ENCODE data around the gene FNDC5. TPM values are rescaled to one million over a fixed set of nuclear protein-coding genes. Genes with fewer than 3 reads are reported as not detected.

Gene FNDC5
- total and polyA plus RNA-seq, 9 of the 15 experiments (the other 6 are each of a cell fraction or from before 2014, with no cell fraction given), result 0.06 to 2.1 (median 0.22) TPM

- no peaks in the 10 kb centered on the region for H3K27me3 ChIP-seq (ENCODE audit: control insufficient read depth in 2 of 2, insufficient read depth in 2 of 2, low read length in 2 of 2)
- POLR2A ChIA-PET, result interaction anchor here (0.6 to 1.5 kb wide), 3 partner anchors 12 to 37 kb away, joined by 3 read pairs; no protein-coding TSS in a partner anchor
- H3K79me2 ChIP-seq (ENCODE audit: control insufficient read depth, insufficient read depth, low read length), result no peaks in the 10 kb centered on the region
- no TSS peak for BruUV-seq (replicated peaks)
- intact Hi-C loops (cut with micrococcal nuclease), result no loop called here
- TF ChIP-seq ZNF263 (CRISPR knock-in tag; IDR thresholded peaks at IDR 0.05; ENCODE audit: borderline replicate concordance) (peak; percentile 76), SNAPC5 (CRISPR knock-in tag; IDR thresholded peaks at IDR 0.05) (no peak), ZNF143 (CRISPR knock-in tag; IDR thresholded peaks at IDR 0.05) (no peak)
- peaks cover 0 to 3% of the 10 kb centered on the region in 2 experiments; a peak in 1 of 5 replicates for H3K4me1 ChIP-seq (replicated peaks in 1 of 2; ENCODE audit: control insufficient read depth in 2 of 2, insufficient read depth in 2 of 2, low read length in 2 of 2)
- DNase-seq (ENCODE audit: extremely low read depth in 1 of 4, low spot score in 3 of 4) (no peak), ATAC-seq (no peak), FAIRE-seq (no peak)
- no peak overlapping the region for H3K4me2 ChIP-seq (ENCODE audit: insufficient read depth, low read length)
- 83% methylated on average over 2 of the region's 2 CpGs for WGBS (ENCODE audit: insufficient coverage, low coverage, missing lambda C conversion rate)
- H2AFZ ChIP-seq (ENCODE audit: low read depth, low read length), result no peak overlapping the region
- no peaks in the 10 kb centered on the region for H3K9me1 ChIP-seq (ENCODE audit: control insufficient read depth, insufficient read depth, low read length)
- no peak overlapping the region for H3K4me3 ChIP-seq
- H3K9ac ChIP-seq (ENCODE audit: insufficient read depth in 1 of 2, low read depth in 2 of 2, low read length in 2 of 2), result no peak overlapping the region; a peak in 1 of 4 replicates
- no peak overlapping the region for H3K27ac ChIP-seq (ENCODE audit: extremely low read depth, low read depth, low read length)
- no peaks in the 10 kb centered on the region for H4K20me1 ChIP-seq (replicated peaks; ENCODE audit: control insufficient read depth, insufficient read depth, low read length)
- H3K9me3 ChIP-seq (replicated peaks; ENCODE audit: control insufficient read depth, insufficient read depth, low read depth, low read length), result no peaks in the 10 kb centered on the region
- in situ Hi-C loops (cut with MboI), result no loop called here
- CTCF ChIA-PET (ENCODE audit: low intra/inter-chr PET ratio), result interaction anchor here (0.7 kb wide), 1 partner anchor 304 kb away, joined by 4 read pairs; no protein-coding TSS in a partner anchor
- peaks cover 68% of the 10 kb centered on the region for H3K36me3 ChIP-seq (ENCODE audit: control insufficient read depth, insufficient read depth, low read length)
These were observed 10.8 kb downstream of the FNDC5 start for GRCh38 chr1:32859915-32860314.

- CTCF ChIA-PET (ENCODE audit: low intra/inter-chr PET ratio), result no interaction called here
- WGBS (ENCODE audit: insufficient coverage, low coverage, missing lambda C conversion rate), result 91% methylated on average over 7 of the region's 7 CpGs
These were observed 11.9 kb downstream of the FNDC5 start for GRCh38 chr1:32858791-32859190.

More at GRCh38 chr1:32858791-32859190, 11.9 kb downstream of the FNDC5 start:
- intact Hi-C loops (cut with micrococcal nuclease), result no loop called here
- BruUV-seq (replicated peaks), result no TSS peak
- Histone ChIP-seq H3K36me3 (ENCODE audit: control insufficient read depth, insufficient read depth, low read length) (peaks cover 79% of the 10 kb centered on the region), H3K27me3 (ENCODE audit: control insufficient read depth in 2 of 2, insufficient read depth in 2 of 2, low read length in 2 of 2) (no peaks in the 10 kb centered on the region), H4K20me1 (replicated peaks; ENCODE audit: control insufficient read depth, insufficient read depth, low read length) (no peaks in the 10 kb centered on the region), H3K4me1 (replicated peaks in 1 of 2; ENCODE audit: control insufficient read depth in 2 of 2, insufficient read depth in 2 of 2, low read length in 2 of 2) (no peaks in the 10 kb centered on the region), H3K9me3 (replicated peaks; ENCODE audit: control insufficient read depth, insufficient read depth, low read depth, low read length) (no peaks in the 10 kb centered on the region), H3K9ac (ENCODE audit: insufficient read depth in 1 of 2, low read depth in 2 of 2, low read length in 2 of 2) (no peak overlapping the region), H3K4me3 (no peak overlapping the region), H2AFZ (ENCODE audit: low read depth, low read length) (no peak overlapping the region), H3K27ac (ENCODE audit: extremely low read depth, low read depth, low read length) (no peak overlapping the region), H3K9me1 (ENCODE audit: control insufficient read depth, insufficient read depth, low read length) (no peaks in the 10 kb centered on the region), H3K4me2 (ENCODE audit: insufficient read depth, low read length) (no peak overlapping the region), H3K79me2 (ENCODE audit: control insufficient read depth, insufficient read depth, low read length) (no peaks in the 10 kb centered on the region)
- in situ Hi-C loops (cut with MboI), result no loop called here
- ATAC-seq (no peak), FAIRE-seq (no peak), DNase-seq (ENCODE audit: extremely low read depth in 1 of 4, low spot score in 3 of 4) (no peak)
- TF ChIP-seq USF2 (CRISPR knock-in tag; IDR thresholded peaks at IDR 0.05), result no peak
- TF ChIP-seq TARDBP (IDR thresholded peaks at IDR 0.05), result no peak
- TF ChIP-seq ZNF436 (CRISPR knock-in tag; IDR thresholded peaks at IDR 0.05), result no peak
- TF ChIP-seq E2F1 (CRISPR knock-in tag; IDR thresholded peaks at IDR 0.05), result no peak
- TF ChIP-seq ATF6 (CRISPR knock-in tag; IDR thresholded peaks at IDR 0.05), result no peak
- TF ChIP-seq LEF1 (IDR thresholded peaks at IDR 0.05), result no peak
- TF ChIP-seq CBFA2T2 (conservative IDR thresholded peaks at IDR 0.05), result no peak
- no peak for TF ChIP-seq ELF1 (tag; IDR thresholded peaks at IDR 0.05)
- TF ChIP-seq SMARCA5 (IDR thresholded peaks at IDR 0.05), result no peak
- no peak for TF ChIP-seq KHSRP (IDR thresholded peaks at IDR 0.05)
- POLR2A ChIA-PET, result interaction anchor here (1.1 to 2.0 kb wide), 3 partner anchors 9 to 41 kb away, joined by 3 to 7 read pairs (median 4); partner anchors contain the start of genes S100PBP and YARS1

All from K562 (cell line).